ENCODE measurements around the gene ARRB1. TPM values are rescaled to one million over a fixed set of nuclear protein-coding genes. Genes with fewer than 3 reads are reported as not detected.

Gene ARRB1
- total RNA-seq, 4 donors from 2014 or later: 41.1 to 102 (median 76.7) TPM

- Histone ChIP-seq H3K27ac (replicated peaks in 1 of 4) (peak overlapping the region; percentile 80 to 98 (median 96)), H3K4me3 (no peak overlapping the region), H3K27me3 (no peaks in the 10 kb centered on the region), H3K4me1 (peaks cover 41 to 99% (median 95%) of the 10 kb centered on the region in 4 donors), H3K9me3 (no peaks in the 10 kb centered on the region), H3K36me3 (peaks cover 0 to 5% (median 0%) of the 10 kb centered on the region in 4 donors)
- WGBS: 13% methylated on average over 1 of the region's 1 CpG
- TF ChIP-seq CTCF (IDR thresholded peaks at IDR 0.05): no peak
- DNase-seq (ENCODE audit: extremely low spot score): no peak
- intact Hi-C loops (cut with DNase I): no loop called here
These were observed 21.2 kb downstream of the ARRB1 start for GRCh38 chr11:75330291-75330690.

DNA sequence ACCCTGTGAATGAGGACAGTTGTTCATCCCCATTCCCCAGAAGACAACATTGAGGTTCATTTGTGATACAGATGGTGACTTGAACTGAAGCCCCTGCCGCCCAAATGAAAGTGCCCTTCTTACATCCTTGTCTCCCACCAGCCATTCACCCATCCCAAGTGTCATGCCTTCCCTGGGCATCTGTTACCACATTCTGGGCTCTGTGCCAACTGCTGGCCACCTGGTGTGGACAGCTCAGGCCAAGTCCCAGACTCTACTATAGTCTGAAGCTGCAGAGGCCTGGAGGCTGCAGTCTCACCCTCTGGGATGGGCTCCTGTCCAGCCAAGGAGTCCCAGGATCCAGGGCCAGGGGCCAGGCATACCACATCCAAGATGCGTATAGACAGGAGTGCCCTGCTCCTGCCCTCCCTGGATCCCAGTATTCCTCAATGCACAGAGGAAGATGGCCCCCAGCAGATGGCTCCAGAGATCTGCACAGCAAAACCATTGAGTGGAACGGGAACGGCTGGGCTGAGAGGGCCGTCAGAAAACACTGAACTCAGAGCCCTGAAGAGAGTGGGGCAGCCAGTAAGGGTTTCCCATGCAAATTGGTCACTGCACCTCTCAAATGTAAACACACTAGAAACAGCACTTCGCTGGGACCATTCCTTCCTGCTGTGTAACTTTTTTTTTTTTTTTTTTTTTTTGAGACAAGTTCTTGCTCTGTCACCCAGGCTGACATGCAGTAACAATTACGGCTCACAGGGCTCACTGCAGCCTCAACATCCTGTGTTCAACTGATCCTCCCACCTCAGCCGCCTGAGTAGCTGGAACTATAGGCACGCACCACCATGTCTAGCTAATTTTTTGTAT, 22.8 kb downstream of the ARRB1 start:
- Histone ChIP-seq H3K4me1 (peaks cover 28 to 99% (median 95%) of the 10 kb centered on the region in 4 donors), H3K9me3 (no peaks in the 10 kb centered on the region), H3K36me3 (peaks cover 0 to 15% (median 0%) of the 10 kb centered on the region in 4 donors), H3K27me3 (no peaks in the 10 kb centered on the region), H3K4me3 (no peak overlapping the region), H3K27ac (replicated peaks in 1 of 4) (peak overlapping the region; percentile 80 to 98 (median 96))
- peak; percentile 75 to 82 (median 82) for TF ChIP-seq CTCF (IDR thresholded peaks at IDR 0.05)
- peak; percentile 27 to 44 for TF ChIP-seq POLR2AphosphoS5 (IDR thresholded peaks at IDR 0.05)
- no peak for TF ChIP-seq POLR2A (IDR thresholded peaks at IDR 0.05; ENCODE audit: low read depth)
- TF ChIP-seq EP300 (IDR thresholded peaks at IDR 0.05): no peak
- 17% methylated on average over 8 of the region's 9 CpGs for WGBS
- DNase-seq (ENCODE audit: extremely low spot score): no peak
- intact Hi-C loops (cut with DNase I): loop anchor here (2.0 kb wide), 1 partner anchor 56 kb away; no protein-coding TSS in a partner anchor

GRCh38 chr11:75326439-75326810, 25.0 kb downstream of the ARRB1 start:
- H3K4me1 ChIP-seq: peaks cover 21 to 99% (median 94%) of the 10 kb centered on the region in 4 donors
- peak overlapping the region; percentile 69 to 79 (median 74) for H3K27ac ChIP-seq (replicated peaks in 1 of 4)
- H3K36me3 ChIP-seq: peaks cover 0 to 18% (median 0%) of the 10 kb centered on the region in 4 donors
- no peaks in the 10 kb centered on the region for H3K27me3 ChIP-seq
- intact Hi-C loops (cut with DNase I): no loop called here
- DNase-seq (ENCODE audit: extremely low spot score): no peak
- no peaks in the 10 kb centered on the region for H3K9me3 ChIP-seq
- H3K4me3 ChIP-seq: no peak overlapping the region
- TF ChIP-seq POLR2AphosphoS5 (IDR thresholded peaks at IDR 0.05): no peak
- no peak for TF ChIP-seq EP300 (IDR thresholded peaks at IDR 0.05)
- no peak for TF ChIP-seq POLR2A (IDR thresholded peaks at IDR 0.05; ENCODE audit: low read depth)
- WGBS: 57% methylated on average over 3 of the region's 3 CpGs

DNA sequence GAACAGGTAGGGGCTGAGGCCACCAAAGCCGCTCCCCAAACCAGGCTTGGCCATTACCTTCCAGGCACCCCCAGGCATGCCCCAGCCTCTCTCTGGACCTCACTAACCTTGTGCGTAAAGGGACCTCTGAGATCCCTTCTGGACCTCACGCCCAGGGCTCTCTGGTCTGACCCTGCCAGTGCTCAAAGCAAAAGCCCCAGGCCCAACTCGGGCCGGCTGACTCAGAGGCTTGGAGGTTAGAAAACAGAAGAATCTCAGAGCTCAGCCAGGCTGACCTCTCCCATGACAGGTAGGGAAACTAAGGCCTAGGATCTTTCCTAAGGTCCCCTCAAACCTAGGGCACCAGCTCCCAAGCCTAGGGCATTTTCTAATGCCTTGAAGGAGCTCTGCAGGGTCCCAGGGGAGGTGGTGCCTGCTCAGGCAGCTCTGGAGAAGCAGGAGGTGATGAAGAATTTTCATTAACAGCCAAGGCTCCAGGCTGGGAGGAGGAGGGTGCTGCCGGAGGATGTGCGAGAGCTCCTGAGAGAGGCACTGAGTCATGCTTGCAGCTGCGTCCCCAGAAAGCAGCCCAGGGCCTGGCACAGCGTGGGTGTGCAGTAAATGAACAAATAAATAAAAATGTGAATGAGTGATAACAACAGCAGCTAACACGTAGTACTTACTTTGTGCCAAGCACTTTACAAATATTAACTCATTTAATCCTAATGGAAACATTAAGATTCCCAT, 25.6 kb downstream of the ARRB1 start:
- Histone ChIP-seq H3K4me1 (peaks cover 22 to 99% (median 94%) of the 10 kb centered on the region in 4 donors), H3K4me3 (peak overlapping the region in 1 of 4 donors; percentile 9), H3K36me3 (peaks cover 0 to 18% (median 0%) of the 10 kb centered on the region in 4 donors), H3K9me3 (no peaks in the 10 kb centered on the region), H3K27ac (replicated peaks in 1 of 4) (peak overlapping the region; percentile 69 to 79 (median 74)), H3K27me3 (no peaks in the 10 kb centered on the region)
- TF ChIP-seq EP300 (IDR thresholded peaks at IDR 0.05) (no peak), POLR2AphosphoS5 (IDR thresholded peaks at IDR 0.05) (peak; percentile 34 to 45)
- WGBS: 29% methylated on average over 8 of the region's 10 CpGs
- DNase-seq (ENCODE audit: extremely low spot score): no peak
- intact Hi-C loops (cut with DNase I): no loop called here

DNA sequence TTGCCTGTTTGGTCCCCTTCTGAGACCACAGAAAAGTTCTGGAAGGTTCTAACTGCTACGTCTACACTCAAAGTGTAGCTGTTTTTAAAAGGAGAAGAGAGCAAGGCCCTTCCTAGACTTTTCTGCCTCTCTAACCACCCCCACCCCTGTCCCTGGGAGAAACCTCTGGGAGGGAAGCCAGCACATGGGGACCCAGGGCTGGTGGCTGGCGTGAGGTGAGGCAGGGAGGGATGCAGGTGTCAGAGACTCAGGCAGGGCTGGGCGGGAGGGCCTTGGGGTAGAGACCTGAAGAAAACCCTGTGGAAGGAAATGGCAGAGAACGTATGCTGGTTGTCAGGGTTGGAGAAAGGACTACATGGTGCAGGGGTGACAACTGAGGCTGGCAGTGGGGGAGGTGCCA, 26.7 kb downstream of the ARRB1 start:
- no peaks in the 10 kb centered on the region for H3K27me3 ChIP-seq
- H3K9me3 ChIP-seq: no peaks in the 10 kb centered on the region
- H3K4me3 ChIP-seq: no peak overlapping the region
- H3K36me3 ChIP-seq: peaks cover 0 to 18% (median 0%) of the 10 kb centered on the region in 4 donors
- H3K27ac ChIP-seq (replicated peaks in 1 of 4): peak overlapping the region; percentile 69 to 79 (median 74)
- no peak for TF ChIP-seq EP300 (IDR thresholded peaks at IDR 0.05)
- TF ChIP-seq POLR2A (IDR thresholded peaks at IDR 0.05; ENCODE audit: low read depth): no peak
- TF ChIP-seq CTCF (IDR thresholded peaks at IDR 0.05): no peak
- TF ChIP-seq POLR2AphosphoS5 (IDR thresholded peaks at IDR 0.05): no peak
- intact Hi-C loops (cut with DNase I): loop anchor here (5.0 kb wide), 1 partner anchor 42 kb away; no protein-coding TSS in a partner anchor
- peaks cover 33 to 99% (median 94%) of the 10 kb centered on the region in 4 donors for H3K4me1 ChIP-seq
- no peak for DNase-seq (ENCODE audit: extremely low spot score)
- WGBS: 63% methylated on average over 4 of the region's 4 CpGs
